GM19397 (cell line): Measurements from ENCODE around the gene COLEC12.

ENCODE experiments used
- ATAC-seq: cut with Tn5 transposase; IDR thresholded peaks from one replicate; pipeline ENCODE4 v1.9.1; 2021; ENCODE audit warnings: mild to moderate bottlenecking, moderate library complexity; ENCODE audit not compliant: unreplicated experiment

COLEC12 gene

DNA sequence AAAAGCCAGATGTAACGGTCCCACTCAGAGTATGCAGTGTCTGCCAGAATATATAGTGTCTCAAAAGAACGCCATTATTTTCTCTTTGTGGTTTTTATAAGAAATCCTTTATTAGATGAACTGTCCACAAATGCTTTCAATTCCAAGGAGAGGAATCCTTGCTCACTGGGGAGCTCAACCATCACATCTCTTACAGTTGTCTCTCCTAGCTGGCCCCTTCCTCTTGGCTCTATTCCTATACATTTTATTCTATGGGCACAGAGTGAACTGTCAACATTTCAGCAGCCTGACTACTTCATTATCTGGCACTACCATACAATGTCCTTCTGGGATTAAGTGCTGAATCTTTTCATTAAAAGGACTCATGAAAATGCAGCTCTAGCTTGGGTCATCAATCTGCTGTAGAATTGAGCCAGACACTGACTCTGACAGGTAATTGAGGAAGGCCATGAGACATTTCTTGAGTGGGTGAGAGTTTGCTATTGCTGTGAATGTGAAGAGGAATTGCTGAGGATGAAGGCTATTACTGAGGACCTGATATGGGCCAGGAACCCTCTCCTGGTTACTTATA, 136.2 kb downstream of the COLEC12 start:
- ATAC-seq: no peak

GRCh38 chr18:363301-364085, 137.0 kb downstream of the COLEC12 start:
- ATAC-seq: no peak

GRCh38 chr18:362311-363290, 137.9 kb downstream of the COLEC12 start:
- ATAC-seq: no peak

DNA sequence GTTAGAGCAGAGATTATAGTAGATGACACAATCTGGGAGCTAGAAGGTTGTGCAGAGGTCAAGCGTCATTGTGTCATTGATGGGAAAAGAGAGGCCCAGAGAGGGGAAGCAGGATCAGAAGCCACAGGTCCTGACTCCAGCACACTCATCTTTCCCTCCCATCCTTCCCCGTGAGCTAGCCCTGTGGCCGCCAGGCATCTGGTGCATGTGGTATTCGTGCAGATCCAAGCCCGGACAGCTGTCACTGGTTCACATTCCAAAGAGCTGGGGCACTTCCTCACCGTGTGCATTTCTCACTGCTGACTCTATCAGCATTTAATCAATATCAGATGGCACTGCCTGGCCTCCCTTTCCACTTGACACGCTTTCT, 138.6 kb downstream of the COLEC12 start:
- ATAC-seq: no peak

DNA sequence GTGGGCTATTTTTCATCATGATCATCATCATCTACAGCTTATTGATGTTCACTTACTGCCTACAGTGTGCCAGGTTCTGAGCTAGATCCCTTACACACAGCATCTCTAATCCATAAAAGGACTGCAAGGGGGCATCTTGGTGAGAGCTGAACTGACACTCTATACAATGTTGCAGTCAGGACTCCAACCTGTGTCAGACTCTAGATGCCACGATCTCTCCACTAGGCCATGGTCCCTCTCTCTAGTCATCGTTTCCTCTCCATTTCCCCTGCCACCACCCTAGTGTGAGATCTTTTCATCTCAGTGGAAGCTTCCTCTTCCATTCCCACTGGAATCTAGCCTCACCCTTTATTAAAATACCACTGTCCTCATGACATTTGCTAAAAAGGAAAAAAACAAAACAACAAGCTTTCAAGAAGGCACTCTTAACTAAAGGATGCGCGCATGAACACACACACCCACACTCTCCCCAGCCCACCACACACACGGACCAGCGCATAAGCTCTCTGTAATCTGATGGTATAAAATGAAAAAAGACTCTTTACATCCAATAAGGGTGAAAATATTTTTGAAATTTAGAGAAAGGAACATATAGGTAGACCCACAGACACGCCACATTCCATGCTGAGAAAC, 139.3 kb downstream of the COLEC12 start:
- no peak for ATAC-seq

DNA sequence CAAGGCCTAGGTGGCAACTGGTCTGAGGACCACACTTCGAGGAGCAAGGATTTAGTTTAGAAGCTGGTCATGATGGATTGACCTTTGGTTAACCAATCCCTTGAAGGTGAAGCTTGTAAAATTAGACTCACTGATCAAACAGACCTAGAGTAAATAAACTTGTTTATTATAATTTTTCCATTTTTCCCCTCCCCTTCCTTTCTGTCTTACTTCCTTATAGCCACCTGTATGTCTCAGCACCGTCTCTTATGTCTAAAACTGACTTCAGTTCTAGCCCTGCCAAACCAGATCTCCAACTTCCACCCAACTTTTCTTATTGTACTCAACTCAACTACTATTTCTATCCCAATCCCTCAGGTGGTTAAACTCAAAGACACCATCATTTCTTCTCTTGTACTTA, 139.8 kb downstream of the COLEC12 start:
- ATAC-seq: no peak

DNA sequence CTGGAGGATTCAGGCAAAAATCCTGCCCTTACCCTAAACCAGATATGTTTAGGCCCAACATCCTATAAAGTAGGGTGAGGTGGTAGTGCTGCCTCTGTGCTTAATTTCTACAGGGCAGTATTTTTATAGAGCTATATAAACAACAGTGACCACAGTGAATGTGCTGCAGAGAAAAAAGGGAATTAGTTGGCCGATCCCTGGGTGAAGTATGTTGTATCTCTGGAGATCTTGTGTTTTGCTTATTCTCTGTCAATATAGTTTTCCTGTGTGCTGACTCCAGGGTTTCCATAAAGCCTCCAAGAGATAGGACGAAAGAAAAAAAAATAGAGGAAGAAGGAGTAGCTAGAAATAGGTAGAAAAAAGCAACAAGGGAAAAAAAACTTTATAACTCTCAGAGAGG, 143.7 kb downstream of the COLEC12 start:
- no peak for ATAC-seq

DNA sequence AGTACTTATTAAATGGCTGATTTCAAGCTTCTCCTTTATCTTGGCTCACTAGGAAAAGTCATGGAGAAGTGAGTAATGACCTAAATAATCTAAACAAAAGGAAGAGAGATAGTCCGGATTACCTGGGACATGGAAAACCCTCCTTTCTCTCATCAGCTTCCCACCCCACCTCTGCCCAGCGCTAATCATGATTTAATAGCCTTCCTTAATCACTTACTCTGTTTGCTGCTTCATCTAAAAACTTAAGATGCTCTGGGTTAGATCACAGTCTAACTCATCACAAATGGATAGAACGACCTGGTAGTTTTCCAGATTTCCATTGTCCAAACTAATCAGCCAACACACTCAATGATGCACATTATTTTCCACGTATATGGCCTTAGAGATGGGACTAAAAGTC, 144.8 kb downstream of the COLEC12 start:
- no peak for ATAC-seq

- ATAC-seq: no peak
Measured at GRCh38 chr18:354471-354870, 146.0 kb downstream of the COLEC12 start.

- no peak for ATAC-seq
Measured at GRCh38 chr18:354003-354402, 146.5 kb downstream of the COLEC12 start.

- ATAC-seq: no peak
Measured at GRCh38 chr18:352438-352837, 148.1 kb downstream of the COLEC12 start.

- ATAC-seq: no peak
Measured at GRCh38 chr18:350953-351572, 149.4 kb downstream of the COLEC12 start.

DNA sequence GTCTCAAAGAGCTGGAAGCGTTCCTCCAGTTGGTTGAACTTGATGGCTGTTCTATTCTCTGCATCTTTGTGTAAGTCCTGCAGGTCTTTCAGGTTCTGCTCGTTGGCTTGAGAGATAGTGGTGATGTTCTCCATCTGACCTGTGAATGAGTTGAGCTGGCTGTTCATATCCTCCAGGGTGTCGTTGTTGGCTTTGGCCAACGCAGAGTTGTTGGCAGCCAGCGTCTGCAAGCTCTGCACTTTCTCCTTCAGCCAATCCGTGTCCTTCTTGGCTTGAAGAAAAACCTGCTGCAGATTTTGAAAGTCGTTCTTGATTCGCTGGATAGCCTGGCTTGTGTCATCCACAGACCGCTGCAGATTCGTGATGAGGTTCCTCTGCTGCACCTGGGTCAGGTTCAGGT, 153.9 kb downstream of the COLEC12 start:
- no peak for ATAC-seq

GRCh38 chr18:341102-341501, 159.4 kb downstream of the COLEC12 start:
- no peak for ATAC-seq

DNA sequence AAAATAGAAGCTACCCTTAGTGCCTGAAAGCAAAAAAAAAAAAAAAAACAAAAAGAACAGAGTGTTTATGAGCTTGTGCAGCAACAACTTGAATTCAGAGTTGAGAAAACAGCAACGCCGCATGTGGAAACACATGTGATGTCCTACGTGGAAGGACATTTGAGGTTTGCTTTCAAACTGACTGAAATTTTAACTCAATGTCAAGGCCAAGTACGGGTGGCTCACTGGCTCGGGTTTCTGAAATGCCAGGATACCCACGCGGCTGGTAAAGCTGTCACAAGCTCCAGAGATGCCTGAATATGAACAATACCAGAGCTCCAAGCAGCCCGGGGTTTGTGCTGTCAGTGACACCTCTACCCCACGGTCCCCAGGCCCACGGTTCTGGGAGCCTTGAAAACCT, 160.5 kb downstream of the COLEC12 start:
- no peak for ATAC-seq

GRCh38 chr18:339200-339599, 161.3 kb downstream of the COLEC12 start:
- ATAC-seq: no peak

DNA sequence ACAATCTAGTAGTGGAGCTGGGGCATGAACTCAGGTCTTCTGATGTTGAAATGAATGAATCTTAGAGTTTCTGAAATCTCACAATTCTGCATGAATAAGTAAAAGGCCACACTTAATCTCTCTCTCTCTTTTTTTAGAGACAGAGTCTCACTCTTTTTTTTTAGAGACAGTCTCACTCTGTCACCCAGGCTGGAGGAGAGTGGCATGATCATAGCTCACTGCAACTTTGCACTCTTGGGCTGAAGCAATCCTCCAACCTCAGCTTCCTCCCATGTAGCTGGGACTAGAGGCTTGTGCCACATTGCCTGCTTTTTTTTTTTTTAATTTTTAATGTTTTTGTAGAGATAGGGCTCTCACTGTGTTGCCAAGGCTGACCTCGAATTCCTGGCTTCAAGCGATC, 163.8 kb downstream of the COLEC12 start:
- no peak for ATAC-seq

GRCh38 chr18:335733-336132, 164.8 kb downstream of the COLEC12 start:
- no peak for ATAC-seq

GRCh38 chr18:334575-335132, 165.8 kb downstream of the COLEC12 start:
- no peak for ATAC-seq

DNA sequence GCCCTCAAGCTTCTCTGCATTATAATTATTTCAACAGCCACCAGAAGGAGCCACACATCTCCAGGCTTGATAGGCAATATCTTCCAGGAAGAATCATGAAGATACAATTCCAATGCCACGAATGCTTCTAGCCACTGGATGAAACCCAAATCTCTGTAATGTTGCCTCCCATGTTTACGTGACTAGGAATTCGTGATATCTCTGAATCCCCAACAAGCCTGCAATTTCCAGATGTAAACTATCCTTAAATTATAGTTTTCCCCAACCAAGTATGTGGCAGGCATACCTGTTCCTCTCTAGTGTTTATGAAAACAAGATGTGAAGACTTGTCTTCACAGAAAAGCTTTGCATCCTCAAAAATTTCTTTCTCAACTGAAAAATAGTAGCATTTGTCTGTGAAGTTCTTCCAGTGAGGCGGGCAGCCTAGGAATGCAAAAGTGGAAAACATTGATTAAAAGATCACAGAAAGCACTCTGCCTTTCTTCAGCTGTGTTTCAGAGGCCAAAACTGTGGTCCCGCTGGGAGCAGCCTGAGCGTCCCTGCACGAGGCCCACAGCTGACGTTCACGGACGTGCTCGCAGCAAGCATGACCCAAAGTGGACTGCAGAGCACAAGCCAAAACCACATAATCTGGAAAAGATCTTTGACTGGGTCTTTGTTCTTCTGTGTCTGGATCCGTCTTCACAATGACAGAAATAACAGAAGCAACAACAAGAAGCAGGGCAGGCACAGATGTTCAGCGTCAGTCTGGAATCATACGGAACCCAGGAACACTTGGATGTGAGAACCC, 167.6 kb downstream of the COLEC12 start:
- no peak for ATAC-seq
